GM18511 (cell line): ENCODE measurements around the gene CBY2.
"Not testable (repeated sequence)": the region's sequence is repeated elsewhere in the genome, so short reads cannot be mapped to it uniquely, and the experiment has no call there.

Experiments used
- ATAC-seq: cut with Tn5 transposase; IDR thresholded peaks from one replicate; pipeline ENCODE4 v1.9.1; 2021; ENCODE audit warnings: mild to moderate bottlenecking, moderate library complexity; ENCODE audit not compliant: unreplicated experiment

Gene CBY2

GRCh38 chr13:45737571-45738017, 35.5 kb downstream of the CBY2 start:
- ATAC-seq = no peak

- no peak for ATAC-seq
Observed at GRCh38 chr13:45742985-45743384, 40.9 kb downstream of the CBY2 start.

GRCh38 chr13:45744979-45745378, 42.9 kb downstream of the CBY2 start:
- no peak for ATAC-seq

GRCh38 chr13:45747071-45747470, 45.0 kb downstream of the CBY2 start:
- ATAC-seq = no peak

- no peak for ATAC-seq
Observed at GRCh38 chr13:45748941-45749759, 47.0 kb downstream of the CBY2 start.

- no peak for ATAC-seq
Observed at GRCh38 chr13:45750566-45750965, 48.4 kb downstream of the CBY2 start.

- ATAC-seq = no peak
Observed at GRCh38 chr13:45751885-45752284, 49.8 kb downstream of the CBY2 start.

- ATAC-seq = no peak
Observed at GRCh38 chr13:45752510-45752909, 50.4 kb downstream of the CBY2 start.

- not testable (repeated sequence) for ATAC-seq
Observed at GRCh38 chr13:45756498-45756897, 54.4 kb downstream of the CBY2 start.

- not testable (repeated sequence) for ATAC-seq
Observed at GRCh38 chr13:45757589-45757988, 55.5 kb downstream of the CBY2 start.

GRCh38 chr13:45763419-45763818, 61.3 kb downstream of the CBY2 start:
- ATAC-seq = no peak
